ENCODE data around the gene RPS26.

- TF ChIP-seq POLR2A (IDR thresholded peaks at IDR 0.05; ENCODE audit: low read length): no peak
- TF ChIP-seq CTCF (IDR thresholded peaks at IDR 0.05): peak; percentile 82
- TF ChIP-seq RAD21 (conservative IDR thresholded peaks at IDR 0.05 in 1 of 2, IDR thresholded peaks at IDR 0.05 in 1 of 2): peak; percentile 55 to 65; a peak in 4 of 5 replicates
- TF ChIP-seq EHMT2 (IDR thresholded peaks at IDR 0.05; ENCODE audit: low read depth): no peak
- TF ChIP-seq JUNB (IDR thresholded peaks at IDR 0.05): no peak
- TF ChIP-seq BHLHE40 (IDR thresholded peaks at IDR 0.05; ENCODE audit: low read depth, low read length): no peak
- TF ChIP-seq TFCP2L1 (CRISPR knock-in tag; IDR thresholded peaks at IDR 0.05): no peak
- no peak for TF ChIP-seq FOSL2 (IDR thresholded peaks at IDR 0.05)
- TF ChIP-seq FOSL2 (CRISPR knock-in tag; IDR thresholded peaks at IDR 0.05): no peak
- TF ChIP-seq, protein P1, sequence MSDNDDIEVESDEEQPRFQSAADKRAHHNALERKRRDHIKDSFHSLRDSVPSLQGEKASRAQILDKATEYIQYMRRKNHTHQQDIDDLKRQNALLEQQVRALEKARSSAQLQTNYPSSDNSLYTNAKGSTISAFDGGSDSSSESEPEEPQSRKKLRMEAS (IDR thresholded peaks at IDR 0.05): no peak
- TF ChIP-seq EP300 (IDR thresholded peaks at IDR 0.05): no peak
- TF ChIP-seq, protein P2, sequence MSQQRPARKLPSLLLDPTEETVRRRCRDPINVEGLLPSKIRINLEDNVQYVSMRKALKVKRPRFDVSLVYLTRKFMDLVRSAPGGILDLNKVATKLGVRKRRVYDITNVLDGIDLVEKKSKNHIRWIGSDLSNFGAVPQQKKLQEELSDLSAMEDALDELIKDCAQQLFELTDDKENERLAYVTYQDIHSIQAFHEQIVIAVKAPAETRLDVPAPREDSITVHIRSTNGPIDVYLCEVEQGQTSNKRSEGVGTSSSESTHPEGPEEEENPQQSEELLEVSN (IDR thresholded peaks at IDR 0.05; ENCODE audit: borderline replicate concordance, low read depth): no peak
- TF ChIP-seq SMC3 (IDR thresholded peaks at IDR 0.05): peak; percentile 80
These were observed 11.9 kb upstream of the RPS26 start for GRCh38 chr12:56029666-56030293.
